SK-N-SH (cell line): ENCODE results near the gene BRAF.

Experiments
- CHD2 ChIP-seq: fragments of 150-350 bp; IDR thresholded peaks from 2 replicates; pipeline ENCODE4 v1.6.1; 2018; ENCODE audit warnings: low read length; ENCODE audit not compliant: partially characterized antibody
- CTCF ChIP-seq: fragments of 200-600 bp; sonication (generic); IDR thresholded peaks from 2 replicates; pipeline ENCODE4 v1.6.1; 2017; ENCODE audit warnings: antibody characterized with exemption, mild to moderate bottlenecking, moderate library complexity
- EP300 ChIP-seq, 2 experiments: IDR thresholded peaks; 2 replicates each; pipeline versions ENCODE4 v1.4.0 to v1.6.1; 2012; ENCODE audit warnings: borderline replicate concordance in 1 of 2, low read depth in 1 of 2, low read length in 1 of 2
- MAX ChIP-seq: IDR thresholded peaks from 2 replicates; pipeline ENCODE4 v1.4.0; 2012; ENCODE audit warnings: low read depth
- NFIC ChIP-seq: IDR thresholded peaks from 2 replicates; pipeline ENCODE4 v1.4.0; 2012; ENCODE audit warnings: borderline replicate concordance
- NRF1 ChIP-seq: IDR thresholded peaks from 2 replicates; pipeline ENCODE4 v1.6.1; 2012; ENCODE audit warnings: low read depth, mild to moderate bottlenecking, low read length
- POLR2AphosphoS5 ChIP-seq: IDR thresholded peaks from 2 replicates; pipeline ENCODE4 v1.6.1; 2012; ENCODE audit warnings: low read depth, low read length
- TCF12 ChIP-seq: IDR thresholded peaks from 2 replicates; pipeline ENCODE4 v1.4.0; 2012
- TF ChIP-seq, protein P1 (sequence below): IDR thresholded peaks from 2 replicates; pipeline ENCODE4 v1.6.1; 2012; ENCODE audit warnings: mild to moderate bottlenecking, low read depth, low read length, moderate library complexity

DNA sequence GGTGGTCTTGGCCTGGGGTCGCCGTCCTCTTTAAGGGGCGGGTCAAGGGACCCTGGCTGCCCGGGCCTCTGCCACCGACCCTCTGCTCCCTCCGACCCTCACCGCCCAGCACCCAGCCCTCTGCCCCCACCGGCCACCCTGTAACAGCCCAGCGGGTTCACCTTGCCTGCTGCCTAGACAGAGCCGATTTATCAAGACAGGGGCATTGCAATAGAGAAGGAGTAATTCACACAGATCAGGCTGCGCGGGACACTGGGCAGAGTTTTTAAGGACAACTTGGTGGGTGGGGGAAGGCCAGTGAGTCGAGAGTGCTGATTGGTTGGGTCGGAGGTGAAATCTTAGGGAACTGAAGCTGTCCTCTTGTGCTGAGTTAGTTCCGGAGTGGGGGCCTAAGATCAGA, 252.8 kb downstream of the BRAF start:
- TF ChIP-seq CTCF (no peak), CHD2 (no peak), TCF12 (no peak), POLR2AphosphoS5 (no peak), NFIC (no peak), EP300 (IDR thresholded peaks at IDR 0.05; ENCODE audit: borderline replicate concordance in 1 of 2, low read depth in 1 of 2, low read length in 1 of 2) (no peak), MAX (no peak), NRF1 (no peak)
- TF ChIP-seq, protein P1, sequence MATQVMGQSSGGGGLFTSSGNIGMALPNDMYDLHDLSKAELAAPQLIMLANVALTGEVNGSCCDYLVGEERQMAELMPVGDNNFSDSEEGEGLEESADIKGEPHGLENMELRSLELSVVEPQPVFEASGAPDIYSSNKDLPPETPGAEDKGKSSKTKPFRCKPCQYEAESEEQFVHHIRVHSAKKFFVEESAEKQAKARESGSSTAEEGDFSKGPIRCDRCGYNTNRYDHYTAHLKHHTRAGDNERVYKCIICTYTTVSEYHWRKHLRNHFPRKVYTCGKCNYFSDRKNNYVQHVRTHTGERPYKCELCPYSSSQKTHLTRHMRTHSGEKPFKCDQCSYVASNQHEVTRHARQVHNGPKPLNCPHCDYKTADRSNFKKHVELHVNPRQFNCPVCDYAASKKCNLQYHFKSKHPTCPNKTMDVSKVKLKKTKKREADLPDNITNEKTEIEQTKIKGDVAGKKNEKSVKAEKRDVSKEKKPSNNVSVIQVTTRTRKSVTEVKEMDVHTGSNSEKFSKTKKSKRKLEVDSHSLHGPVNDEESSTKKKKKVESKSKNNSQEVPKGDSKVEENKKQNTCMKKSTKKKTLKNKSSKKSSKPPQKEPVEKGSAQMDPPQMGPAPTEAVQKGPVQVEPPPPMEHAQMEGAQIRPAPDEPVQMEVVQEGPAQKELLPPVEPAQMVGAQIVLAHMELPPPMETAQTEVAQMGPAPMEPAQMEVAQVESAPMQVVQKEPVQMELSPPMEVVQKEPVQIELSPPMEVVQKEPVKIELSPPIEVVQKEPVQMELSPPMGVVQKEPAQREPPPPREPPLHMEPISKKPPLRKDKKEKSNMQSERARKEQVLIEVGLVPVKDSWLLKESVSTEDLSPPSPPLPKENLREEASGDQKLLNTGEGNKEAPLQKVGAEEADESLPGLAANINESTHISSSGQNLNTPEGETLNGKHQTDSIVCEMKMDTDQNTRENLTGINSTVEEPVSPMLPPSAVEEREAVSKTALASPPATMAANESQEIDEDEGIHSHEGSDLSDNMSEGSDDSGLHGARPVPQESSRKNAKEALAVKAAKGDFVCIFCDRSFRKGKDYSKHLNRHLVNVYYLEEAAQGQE, result no peak
